ENCODE measurements around the gene SMIM44.
"Not testable (repeated sequence)": the region's sequence is repeated elsewhere in the genome, so short reads cannot be mapped to it uniquely, and the experiment has no call there.

The SMIM44 gene

DNA sequence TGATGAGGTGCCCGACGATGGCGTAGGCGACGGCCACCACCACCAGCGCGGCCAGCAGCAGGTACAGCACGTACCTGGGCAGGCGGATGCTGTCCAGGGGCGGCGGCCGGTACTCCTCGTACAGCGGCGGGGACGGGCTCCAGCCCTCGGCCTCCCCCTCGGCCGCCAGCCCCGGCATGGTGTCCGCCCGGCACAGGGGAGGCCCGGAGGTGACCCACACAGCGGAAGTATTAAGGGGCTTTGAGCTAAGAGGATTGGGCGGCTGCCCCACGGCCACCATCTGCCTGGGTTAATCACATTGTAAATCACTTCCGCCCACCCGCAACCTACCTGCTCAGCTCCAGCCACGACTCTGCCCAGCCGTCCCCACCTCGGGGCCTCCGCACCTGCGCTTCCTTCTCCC lies at the start of gene SMIM44:
Gene SMIM44, minus strand, starts transcription at position 216 of the 403 bp plus-strand sequence. Its CDS starts 38 bp downstream, at position 178.
- no peak for DNase-seq (ENCODE audit: low spot score)

DNA sequence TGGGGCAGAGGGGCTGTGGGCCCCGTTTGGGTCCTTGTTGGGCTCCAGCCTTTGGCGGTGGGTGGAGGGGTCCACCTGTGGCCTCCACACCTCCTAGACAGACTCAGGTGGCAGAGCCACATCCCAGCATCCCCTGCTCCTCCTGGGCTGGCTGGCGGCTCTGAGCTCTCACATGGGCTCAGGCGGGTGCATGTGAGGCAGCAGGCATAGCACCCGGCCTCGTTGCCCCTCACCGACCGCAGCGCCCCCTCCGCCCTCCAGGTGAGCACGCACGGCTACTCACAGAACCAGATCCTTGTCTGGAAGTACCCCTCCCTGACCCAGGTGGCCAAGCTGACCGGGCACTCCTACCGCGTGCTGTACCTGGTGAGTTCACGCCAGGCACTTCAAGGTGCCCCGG lies 49.8 kb upstream of the SMIM44 start:
- DNase-seq (ENCODE audit: low spot score), result no peak

DNA sequence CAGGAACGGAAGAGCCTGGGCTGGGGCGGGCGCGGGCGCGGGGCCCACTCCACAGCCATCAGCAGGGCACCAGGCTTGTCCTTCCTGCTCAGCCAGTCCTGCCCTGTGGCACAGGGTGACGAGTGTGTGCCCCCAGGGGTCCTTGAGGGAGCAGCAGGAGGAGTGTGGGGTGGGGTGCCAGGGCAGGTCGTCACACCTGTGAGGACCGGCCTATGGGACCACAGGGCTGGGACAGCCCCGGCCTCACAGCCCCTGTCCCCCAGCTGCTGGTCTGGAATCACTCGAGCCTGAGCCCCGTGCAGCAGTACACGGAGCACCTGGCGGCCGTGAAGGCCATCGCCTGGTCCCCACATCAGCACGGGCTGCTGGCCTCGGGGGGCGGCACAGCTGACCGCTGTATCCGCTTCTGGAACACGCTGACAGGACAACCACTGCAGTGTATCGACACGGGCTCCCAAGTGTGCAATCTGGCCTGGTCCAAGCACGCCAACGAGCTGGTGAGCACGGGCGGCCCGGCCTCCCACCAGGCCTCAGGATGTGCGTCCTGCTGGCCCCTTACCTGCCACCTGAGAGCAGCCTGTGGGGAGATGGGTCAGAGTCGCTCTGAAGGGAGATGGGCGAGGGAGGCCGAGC lies 49.0 kb upstream of the SMIM44 start:
- no peak for DNase-seq (ENCODE audit: low spot score)

DNA sequence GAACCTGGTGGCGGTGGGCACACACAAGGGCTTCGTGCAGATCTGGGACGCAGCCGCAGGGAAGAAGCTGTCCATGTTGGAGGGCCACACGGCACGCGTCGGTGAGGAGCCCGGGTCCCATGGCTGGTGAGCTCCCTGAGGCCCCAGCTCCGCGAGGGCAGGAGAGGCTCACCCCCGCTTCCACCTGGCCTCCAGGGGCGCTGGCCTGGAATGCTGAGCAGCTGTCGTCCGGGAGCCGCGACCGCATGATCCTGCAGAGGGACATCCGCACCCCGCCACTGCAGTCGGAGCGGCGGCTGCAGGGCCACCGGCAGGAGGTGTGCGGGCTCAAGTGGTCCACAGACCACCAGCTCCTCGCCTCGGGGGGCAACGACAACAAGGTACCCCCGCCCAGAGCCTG lies 48.5 kb upstream of the SMIM44 start:
- DNase-seq (ENCODE audit: low spot score), result no peak

DNA sequence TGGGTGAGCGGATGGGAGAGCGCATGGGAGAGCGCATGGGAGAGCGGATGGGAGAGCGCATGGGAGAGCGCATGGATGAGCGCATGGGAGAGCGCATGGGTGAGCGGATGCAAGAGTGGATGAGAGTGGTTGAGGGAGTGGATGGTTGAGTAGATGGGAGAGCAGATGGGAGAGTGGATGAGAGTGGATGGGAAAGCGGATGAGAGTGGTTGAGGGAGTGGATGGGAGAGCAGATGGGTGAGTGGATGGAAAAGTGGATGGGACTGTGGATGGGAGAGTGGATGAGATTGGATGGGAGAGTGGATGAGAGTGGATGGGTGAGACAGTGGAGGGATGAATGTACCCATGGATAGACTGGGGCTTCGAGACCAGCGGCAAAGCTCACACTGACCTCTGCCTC lies 47.1 kb upstream of the SMIM44 start:
- DNase-seq (ENCODE audit: low spot score), result no peak

DNA sequence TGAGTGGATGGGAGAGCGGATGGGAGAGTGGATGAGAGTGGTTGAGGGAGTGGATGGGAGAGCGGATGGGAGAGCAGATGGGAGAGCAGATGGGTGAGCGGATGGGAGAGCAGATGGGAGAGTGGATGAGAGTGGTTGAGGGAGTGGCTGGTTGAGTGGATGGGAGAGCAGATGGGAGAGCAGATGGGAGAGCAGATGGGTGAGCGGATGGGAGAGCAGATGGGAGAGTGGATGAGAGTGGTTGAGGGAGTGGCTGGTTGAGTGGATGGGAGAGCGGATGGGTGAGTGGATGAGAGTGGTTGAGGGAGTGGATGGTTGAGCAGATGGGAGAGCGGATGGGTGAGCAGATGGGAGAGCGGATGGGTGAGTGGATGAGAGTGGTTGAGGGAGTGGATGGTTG lies 46.1 kb upstream of the SMIM44 start:
- not testable (repeated sequence) for DNase-seq (ENCODE audit: low spot score)

DNA sequence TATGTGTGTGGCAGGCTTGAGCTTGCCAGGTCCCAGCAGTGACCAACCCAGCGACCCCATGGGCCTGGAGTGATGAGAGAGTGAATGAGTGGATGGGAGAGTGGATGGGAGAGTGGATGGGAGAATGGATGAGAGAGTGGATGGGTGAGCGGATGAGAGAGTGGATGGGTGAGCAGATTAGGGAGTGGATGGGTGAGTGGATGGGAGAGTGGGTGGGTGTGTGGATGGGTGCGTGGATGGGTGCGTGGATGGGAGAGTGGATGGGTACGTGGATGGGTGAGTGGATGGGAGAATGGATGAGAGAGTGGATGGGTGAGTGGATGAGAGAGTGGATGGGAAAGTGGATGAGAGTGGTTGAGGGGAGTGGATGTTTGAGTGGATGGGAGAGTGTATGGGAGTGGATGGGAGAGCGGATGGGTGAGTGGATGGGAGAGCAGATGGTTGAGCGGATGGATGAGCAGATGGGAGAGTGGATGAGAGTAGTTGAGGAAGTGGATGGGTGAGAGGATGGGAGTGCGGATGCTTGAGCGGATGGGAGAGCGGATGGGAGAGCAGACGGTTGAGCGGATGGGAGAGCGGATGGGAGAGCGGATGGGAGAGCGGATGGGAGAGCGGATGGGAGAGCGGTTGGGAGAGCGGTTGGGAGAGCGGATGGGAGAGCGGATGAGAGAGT lies 45.4 kb upstream of the SMIM44 start:
- DNase-seq (ENCODE audit: low spot score), result no peak

DNA sequence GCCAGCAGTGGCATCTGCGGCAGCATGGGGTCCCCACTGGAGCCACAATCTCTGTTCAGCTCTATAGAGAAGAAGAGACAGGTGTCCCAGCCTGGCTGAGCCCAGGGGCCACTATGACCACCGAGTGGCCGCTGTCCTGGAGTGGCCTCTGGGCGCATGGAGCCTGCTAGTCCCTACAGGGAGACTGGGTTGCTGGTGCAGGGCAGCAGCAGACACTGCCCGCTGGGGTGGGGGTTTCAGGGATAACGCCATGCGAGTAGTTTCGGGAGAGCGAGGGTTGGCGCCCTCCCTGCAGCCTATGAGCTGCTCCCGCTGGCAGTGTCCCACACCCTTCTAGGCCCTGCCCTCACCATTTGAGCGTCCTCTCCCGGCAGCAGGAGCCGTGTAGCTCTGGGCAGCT lies 44.8 kb upstream of the SMIM44 start:
- no peak for DNase-seq (ENCODE audit: low spot score)

DNA sequence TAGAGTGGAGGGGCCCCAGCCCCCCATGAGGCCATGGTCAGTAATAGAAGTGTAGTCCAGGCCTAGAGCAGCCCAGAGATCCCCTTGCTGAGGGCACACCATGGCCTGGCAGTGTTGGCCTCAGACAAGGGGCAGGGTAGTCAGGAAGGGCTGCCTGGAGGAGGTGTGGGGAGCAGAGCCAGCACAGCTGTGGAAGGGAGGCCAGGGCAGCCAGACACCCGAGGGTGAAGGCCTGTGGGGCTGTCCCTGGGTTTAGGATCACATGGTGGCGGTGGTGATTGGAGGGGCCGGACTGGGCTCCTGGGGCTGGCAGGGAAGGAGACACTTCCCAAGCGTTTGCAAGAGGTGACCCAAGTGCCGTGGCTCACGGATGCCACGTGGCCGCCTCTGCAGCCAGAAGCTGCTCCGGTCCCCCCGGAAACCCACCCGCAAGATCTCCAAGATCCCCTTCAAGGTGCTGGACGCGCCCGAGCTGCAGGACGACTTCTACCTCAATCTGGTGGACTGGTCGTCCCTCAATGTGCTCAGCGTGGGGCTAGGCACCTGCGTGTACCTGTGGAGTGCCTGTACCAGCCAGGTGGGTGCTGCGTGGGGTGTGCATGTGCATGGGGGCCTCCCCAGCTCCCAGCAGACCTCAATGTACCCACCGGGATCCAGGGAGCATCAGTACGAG lies 44.1 kb upstream of the SMIM44 start:
- no peak for DNase-seq (ENCODE audit: low spot score)

DNA sequence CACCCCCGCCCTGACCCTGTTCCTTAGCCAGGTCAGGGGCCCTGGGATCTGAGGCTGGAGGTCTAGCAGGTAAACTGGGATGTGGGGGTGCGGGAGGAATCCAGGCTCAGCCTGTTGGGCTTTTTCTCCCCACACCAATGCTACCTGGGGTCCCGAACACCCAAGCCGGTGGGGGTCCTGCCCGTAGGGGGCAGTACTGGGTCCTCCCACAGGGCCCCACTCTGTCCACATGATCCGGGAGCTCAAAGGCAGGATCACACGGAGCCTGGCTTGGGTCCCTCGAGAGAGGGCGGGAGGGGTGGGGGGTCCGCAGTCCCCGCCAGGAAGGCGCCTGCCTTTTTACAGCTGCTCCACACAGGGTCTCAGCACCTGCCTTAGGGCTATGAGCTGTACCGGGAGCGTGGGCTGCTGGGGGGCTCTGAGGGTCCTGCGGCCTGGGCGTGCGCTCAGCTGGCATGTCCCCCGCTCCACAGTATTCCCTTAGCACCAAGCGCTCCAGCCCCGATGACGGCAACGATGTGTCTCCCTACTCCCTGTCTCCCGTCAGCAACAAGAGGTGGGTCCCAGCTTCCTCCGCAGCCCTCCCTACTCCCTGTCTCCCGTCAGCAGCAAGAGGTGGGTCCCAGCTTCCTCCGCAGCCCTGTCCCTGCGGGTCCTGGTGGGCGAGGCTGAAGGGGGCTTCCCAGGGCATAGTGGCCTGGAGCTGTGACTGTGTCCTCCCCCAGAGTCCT lies 43.4 kb upstream of the SMIM44 start:
- DNase-seq (ENCODE audit: low spot score), result no peak

DNA sequence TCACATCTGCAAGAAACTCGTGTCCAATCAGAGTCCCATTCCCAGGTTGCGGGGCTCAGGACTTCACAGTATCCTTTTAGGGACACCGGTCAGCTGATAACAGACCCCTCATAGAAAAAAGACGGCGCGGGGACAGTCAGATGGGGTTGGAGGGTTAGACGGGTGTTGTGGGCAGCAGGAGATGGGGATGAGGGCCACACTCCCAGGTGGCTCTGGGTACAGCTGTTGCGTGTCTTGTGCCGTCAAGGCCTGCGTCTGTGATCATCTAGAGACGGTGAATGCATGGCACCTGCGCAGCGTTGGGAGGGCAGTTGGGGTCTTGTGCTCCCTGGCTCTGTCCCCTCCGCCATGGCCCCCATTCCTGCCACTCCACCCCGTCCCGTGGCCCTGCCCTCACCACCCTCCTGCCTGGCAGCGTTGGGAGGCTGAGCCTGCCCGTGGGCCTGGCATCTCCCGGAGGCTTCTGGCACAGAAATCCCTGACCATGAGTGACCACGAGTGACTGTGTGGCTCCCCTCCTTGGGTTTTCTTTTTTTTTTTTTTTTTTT lies 41.7 kb upstream of the SMIM44 start:
- no peak for DNase-seq (ENCODE audit: low spot score)

DNA sequence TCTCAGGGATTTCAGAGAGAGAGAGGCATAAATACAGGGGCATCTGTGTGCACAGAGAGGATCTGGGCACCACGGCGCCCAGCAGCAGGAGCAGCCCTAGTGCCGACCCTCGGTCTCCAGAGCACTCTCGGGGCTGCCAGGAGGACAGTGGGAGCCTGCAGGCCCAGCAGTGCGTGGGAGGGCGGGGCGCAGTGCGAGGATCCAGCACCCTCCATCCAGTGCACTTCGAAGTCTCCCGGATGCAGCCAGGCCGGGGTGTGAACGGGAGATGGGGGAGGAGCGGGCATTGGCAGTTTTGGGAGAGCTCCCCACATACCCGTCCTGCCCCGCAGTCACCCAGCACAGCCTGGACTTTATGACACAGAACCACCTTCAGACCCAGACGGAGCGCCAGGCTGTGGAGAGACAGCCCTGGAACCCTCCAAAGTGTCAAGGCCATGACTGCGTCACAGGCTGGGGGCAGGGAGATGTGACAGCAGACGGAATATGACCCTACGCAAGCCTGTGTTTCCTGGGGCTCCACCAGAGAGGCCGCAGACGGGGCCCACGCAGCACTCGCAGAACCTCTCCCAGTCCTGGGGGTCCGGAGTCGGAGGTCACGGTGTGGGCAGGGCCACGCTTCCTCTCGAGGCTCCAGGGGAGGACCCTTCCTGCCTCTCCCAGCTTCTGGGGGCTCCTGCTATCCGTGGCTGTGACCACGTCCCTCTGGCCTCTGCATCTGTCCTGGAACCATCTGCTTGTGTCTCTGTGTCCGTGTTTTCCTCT lies 41.0 kb upstream of the SMIM44 start:
- no peak for DNase-seq (ENCODE audit: low spot score)

DNA sequence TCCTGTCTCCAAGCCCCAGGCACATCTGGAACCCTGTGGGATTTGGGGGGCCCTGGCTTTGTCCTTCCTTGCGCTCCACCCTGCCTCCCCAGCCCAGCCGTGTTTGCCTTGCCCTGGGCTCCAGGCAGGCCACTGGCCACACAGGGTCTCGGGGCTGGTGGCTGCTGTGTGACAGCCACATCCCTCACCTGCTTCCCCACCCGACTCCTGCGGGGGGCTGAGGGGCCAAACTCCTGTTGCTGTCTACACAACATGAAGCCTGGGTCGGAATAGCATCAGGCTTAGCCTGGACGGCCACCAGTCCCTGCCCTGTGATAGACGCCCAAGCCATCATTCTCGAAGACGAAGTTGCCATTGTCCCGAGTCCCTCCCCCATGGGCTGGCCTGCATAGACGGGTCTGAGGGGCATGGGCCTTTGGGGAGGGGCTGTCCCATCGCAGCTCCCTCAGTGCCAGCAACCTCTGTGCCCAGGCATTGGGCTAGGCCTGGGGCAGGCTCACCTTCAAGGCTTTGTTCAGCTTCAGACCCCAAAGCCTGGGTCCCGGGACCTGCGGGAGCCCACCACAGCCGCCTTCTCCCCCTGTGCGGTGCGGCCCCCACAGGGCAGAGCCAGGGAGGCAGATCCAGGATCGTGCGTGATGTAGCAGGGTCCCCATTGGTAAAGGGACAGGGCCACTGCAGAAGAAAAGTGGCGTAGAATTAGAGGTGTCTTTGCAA lies 40.3 kb upstream of the SMIM44 start:
- no peak for DNase-seq (ENCODE audit: low spot score)

DNA sequence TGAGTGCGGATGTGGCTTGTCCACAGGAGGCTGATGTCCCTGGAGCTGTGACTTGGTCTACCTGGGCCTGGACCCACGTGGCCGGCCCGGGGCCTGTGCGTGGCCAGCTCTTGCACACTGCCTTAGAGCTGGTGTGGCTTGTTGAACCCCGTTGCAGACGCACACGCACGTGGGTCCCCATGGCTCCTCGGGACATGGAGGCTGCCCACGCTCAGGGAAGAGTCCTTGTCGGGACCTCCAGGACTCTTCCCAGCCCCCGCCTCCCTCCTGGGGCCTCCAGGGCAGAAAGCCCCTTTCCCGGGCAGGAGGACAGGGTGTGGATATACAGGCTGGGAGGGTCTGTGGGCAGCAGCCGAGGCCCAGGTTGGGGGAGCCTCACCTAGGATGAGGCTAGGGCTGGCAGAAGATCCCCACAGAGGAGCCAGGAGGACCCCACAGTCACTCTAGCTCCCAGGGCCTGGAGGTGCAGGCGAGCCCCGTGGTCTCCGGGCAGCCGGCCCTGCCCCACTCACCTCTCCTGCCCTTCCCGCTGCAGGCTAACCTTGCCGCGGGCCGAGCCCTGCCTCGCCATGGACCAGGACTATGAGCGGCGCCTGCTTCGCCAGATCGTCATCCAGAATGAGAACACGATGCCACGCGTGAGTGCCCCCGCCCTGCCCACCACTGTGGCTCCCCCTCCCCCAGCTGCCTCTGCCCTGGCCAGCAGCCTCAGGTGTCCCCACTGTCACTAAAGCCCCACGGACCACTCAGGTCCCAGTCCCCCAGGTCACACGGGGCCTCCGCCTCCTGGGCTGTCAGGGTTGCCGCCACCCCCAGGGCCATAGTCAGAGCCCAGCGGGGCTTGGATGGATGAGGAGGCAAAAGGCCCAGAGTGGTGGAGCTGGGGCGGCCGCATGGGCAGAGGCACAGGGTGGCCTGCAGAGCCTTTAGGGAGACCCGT lies 39.5 kb upstream of the SMIM44 start:
- no peak for DNase-seq (ENCODE audit: low spot score)

DNA sequence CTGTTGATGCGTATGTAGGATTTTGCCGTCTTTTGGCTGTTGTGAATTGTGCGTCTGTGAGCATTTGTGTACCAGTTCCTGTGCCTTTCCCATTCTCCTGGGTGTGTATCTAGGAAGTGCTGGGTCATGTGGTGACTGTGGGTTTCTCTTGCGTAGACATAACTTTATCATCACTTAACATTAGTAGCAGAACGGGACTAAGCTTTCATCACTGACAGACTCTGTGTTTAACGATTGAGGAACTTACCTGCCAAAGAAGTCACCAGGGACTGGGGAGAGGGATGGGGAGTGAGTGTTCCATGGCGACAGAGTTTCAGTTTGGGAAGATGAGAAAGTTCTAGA lies 37.8 kb upstream of the SMIM44 start:
- peak; percentile 75 for DNase-seq (ENCODE audit: low spot score)

DNA sequence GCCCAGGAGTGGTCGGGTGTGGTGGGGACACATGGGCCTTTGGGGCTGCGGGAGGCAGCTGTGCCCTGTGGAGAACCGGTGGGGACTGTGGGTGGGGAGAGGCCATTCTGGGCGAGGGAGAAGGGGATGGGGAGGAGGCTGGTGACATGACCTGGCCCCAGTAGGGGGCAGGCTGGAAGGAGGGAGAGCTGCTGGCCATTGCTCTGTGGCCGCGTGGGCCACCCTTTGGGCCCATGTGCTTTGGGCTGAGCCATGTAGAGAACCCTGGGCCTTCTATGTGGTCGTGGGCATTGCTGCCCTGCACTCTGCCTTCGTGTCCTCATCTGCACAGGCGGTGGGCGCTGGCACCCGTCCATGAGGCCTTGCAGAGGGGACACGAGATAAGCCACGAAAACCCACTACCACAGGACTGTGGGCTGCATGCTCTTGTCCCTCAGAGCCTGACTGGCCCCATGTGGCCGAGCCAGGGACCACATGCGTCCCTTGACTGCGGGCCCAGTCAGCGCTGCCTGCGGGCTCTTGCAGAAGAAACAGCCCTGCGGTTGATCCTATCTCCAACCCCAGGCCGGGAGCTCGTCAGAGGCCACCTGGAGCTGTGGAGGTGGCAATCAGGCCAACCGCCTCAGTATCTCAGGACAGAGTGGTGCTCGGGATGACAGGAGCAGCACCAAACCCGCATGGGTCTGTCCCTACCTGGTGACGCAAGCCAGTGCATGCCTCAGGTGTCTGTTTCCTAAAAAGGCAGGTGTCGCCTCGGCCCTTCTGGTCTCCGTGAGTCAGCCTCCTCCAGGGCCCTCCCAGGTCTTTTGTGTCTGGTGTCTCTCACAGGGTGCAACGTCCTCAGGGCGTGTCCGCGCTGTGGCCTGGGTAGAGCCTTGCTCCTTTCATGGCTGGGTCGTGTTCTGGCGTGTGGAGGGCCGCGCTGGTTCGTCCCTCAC lies 37.2 kb upstream of the SMIM44 start:
- peak; percentile 51 for DNase-seq (ENCODE audit: low spot score)

DNA sequence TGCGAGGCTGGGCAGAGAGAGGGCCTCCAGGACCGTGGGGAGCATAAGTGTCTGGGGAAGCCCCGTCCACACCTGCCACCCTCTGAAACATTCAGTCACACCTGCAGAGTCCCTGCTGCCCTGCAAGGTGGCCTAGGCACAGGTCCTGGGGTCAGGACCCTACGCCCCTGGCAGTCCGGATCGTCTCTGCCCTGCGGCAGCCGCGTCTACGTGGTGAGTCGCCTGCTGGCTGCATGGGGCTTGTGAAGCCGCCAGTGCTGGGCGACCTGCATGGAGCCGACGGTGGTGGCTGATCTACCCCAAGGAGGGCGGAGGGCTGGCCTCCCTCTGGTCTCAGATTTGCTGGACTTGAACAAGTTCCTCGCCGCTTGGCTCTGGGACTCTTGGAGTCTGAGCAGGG lies 35.9 kb upstream of the SMIM44 start:
- no peak for DNase-seq (ENCODE audit: low spot score)

DNA sequence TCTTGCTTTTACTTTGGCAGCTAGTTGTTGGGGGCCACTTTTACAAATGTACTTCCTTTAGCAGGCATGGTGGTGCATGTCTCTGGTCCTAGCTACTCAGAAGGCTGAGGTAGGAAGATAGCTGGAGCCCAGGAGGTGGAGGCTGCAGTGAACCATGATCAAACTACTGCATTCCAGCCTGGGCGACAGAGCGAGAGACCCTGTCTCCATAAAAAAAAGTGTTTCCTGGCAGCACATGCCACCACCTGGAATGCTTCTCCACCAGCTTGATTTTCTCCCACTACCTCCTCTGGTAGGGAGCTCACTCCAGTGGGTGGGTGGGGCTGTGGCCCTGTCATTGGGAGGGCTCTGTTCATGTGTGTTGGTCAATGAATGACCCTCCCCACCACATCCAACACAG lies 35.4 kb upstream of the SMIM44 start:
- no peak for DNase-seq (ENCODE audit: low spot score)

DNA sequence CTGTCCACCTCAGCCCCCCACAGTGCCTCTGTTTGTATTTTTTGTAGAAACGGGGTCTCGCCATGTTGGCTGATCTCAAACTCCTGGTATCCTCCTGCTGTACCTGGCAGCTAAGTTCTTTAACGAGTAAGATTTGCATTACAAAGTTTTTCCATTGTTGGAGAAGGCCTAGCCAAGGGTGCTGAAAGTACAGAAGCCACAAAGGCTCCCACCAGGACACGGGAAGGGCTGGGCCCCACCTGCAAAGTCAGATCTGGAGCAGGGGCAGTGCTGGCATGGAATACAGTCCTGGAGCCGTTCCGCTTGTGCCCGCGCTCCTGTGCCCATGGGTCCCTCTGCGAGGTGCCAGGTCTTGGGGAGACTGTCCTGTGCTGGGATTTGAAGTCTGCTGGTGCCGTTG lies 35.0 kb upstream of the SMIM44 start:
- no peak for DNase-seq (ENCODE audit: low spot score)

Measured in hematopoietic multipotent progenitor cell treated with erythropoietin and hydrocortisone succinate and interleukin-3 and kit ligand, for 17 days (in vitro differentiated cells).